NB4 (cell line): ENCODE measurements around the gene INHBB.

Experiments
- MYC ChIP-seq: IDR thresholded peaks from 2 replicates; pipeline ENCODE4 v1.6.1; 2011; ENCODE audit warnings: low read depth, low read length
- POLR2A ChIP-seq: IDR thresholded peaks from 2 replicates; pipeline ENCODE4 v1.6.1; 2011; ENCODE audit warnings: mild to moderate bottlenecking; ENCODE audit not compliant: insufficient read length; ENCODE audit errors: extremely low read depth
- TF ChIP-seq, protein P1 (sequence below): IDR thresholded peaks from one replicate; pipeline ENCODE4 v1.5.1; 2012; ENCODE audit warnings: low read depth, low read length
- TF ChIP-seq, protein P2 (sequence below): IDR thresholded peaks from 2 replicates; pipeline ENCODE4 v1.6.1; 2011; ENCODE audit warnings: low read depth, low read length

DNA sequence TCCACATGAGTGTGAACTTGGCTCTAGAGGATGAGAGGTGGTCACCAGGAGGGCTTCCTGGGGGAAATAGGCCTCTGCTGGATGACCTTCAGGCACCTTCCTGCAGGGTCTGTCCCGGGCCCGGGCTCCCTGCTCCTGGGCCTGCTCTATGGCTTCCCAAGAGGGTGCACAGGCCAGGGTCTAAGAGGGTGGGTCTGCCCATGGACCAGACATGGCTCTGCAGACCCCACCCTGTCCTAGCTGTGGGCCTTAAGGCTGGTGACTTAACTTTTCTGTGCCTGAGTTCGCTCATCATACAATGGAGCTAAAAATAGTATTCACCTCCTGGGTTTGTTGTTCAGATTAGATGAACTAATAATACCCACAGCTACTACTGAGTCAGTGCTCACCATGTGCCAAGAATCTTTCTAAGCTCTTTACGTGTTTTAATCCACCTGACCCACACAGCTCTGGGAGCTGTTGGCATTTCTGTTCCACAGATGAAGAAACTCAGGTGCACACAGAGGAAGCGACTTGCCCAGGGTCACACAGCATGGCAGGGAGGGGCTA lies 14.4 kb downstream of the INHBB start:
- TF ChIP-seq, protein P1, sequence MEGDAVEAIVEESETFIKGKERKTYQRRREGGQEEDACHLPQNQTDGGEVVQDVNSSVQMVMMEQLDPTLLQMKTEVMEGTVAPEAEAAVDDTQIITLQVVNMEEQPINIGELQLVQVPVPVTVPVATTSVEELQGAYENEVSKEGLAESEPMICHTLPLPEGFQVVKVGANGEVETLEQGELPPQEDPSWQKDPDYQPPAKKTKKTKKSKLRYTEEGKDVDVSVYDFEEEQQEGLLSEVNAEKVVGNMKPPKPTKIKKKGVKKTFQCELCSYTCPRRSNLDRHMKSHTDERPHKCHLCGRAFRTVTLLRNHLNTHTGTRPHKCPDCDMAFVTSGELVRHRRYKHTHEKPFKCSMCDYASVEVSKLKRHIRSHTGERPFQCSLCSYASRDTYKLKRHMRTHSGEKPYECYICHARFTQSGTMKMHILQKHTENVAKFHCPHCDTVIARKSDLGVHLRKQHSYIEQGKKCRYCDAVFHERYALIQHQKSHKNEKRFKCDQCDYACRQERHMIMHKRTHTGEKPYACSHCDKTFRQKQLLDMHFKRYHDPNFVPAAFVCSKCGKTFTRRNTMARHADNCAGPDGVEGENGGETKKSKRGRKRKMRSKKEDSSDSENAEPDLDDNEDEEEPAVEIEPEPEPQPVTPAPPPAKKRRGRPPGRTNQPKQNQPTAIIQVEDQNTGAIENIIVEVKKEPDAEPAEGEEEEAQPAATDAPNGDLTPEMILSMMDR: no peak
- TF ChIP-seq POLR2A (no peak), MYC (no peak)
- TF ChIP-seq, protein P2, sequence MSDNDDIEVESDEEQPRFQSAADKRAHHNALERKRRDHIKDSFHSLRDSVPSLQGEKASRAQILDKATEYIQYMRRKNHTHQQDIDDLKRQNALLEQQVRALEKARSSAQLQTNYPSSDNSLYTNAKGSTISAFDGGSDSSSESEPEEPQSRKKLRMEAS: no peak
